ENCODE measurements around the gene PSMA6. TPM values are rescaled to one million over a fixed set of nuclear protein-coding genes. Genes with fewer than 3 reads are reported as not detected.
"Not testable (repeated sequence)": the region's sequence is repeated elsewhere in the genome, so short reads cannot be mapped to it uniquely, and the experiment has no call there.

Gene PSMA6
- total RNA-seq, 1 donor from 2014 or later, result 225 TPM

GRCh38 chr14:35252451-35252868 is 39.7 kb upstream of the PSMA6 start:
- no peaks in the 10 kb centered on the region for H3K27me3 ChIP-seq (ENCODE audit: insufficient read depth, low read length)
- Mint-ChIP-seq H3K9me3 (ENCODE audit: unreplicated experiment) (no peaks in the 10 kb centered on the region), H3K27me3 (ENCODE audit: low read depth, unreplicated experiment) (no peaks in the 10 kb centered on the region), H3K4me1 (ENCODE audit: low read depth, unreplicated experiment) (peaks cover 8% of the 10 kb centered on the region), H3K36me3 (ENCODE audit: low read depth, unreplicated experiment) (peaks cover 11% of the 10 kb centered on the region), H3K4me3 (ENCODE audit: unreplicated experiment) (no peak overlapping the region), H3K27ac (ENCODE audit: unreplicated experiment) (no peak overlapping the region)
- H3K4me2 ChIP-seq (ENCODE audit: low read length), result no peak overlapping the region
- TF ChIP-seq, protein P1, sequence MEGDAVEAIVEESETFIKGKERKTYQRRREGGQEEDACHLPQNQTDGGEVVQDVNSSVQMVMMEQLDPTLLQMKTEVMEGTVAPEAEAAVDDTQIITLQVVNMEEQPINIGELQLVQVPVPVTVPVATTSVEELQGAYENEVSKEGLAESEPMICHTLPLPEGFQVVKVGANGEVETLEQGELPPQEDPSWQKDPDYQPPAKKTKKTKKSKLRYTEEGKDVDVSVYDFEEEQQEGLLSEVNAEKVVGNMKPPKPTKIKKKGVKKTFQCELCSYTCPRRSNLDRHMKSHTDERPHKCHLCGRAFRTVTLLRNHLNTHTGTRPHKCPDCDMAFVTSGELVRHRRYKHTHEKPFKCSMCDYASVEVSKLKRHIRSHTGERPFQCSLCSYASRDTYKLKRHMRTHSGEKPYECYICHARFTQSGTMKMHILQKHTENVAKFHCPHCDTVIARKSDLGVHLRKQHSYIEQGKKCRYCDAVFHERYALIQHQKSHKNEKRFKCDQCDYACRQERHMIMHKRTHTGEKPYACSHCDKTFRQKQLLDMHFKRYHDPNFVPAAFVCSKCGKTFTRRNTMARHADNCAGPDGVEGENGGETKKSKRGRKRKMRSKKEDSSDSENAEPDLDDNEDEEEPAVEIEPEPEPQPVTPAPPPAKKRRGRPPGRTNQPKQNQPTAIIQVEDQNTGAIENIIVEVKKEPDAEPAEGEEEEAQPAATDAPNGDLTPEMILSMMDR (IDR thresholded peaks at IDR 0.05; ENCODE audit: insufficient read depth, low read depth, low read length), result no peak
- no peak for TF ChIP-seq EZH2 (IDR thresholded peaks at IDR 0.05; ENCODE audit: insufficient read depth, low read length)
- H3K9me3 ChIP-seq (ENCODE audit: insufficient read depth, low read depth, low read length), result no peaks in the 10 kb centered on the region
- no peak overlapping the region for H3K9ac ChIP-seq (ENCODE audit: low read length)
- H2AFZ ChIP-seq (ENCODE audit: low read depth, low read length), result no peak overlapping the region
- H3K36me3 ChIP-seq (ENCODE audit: insufficient read depth, low read length), result no peaks in the 10 kb centered on the region
- H4K20me1 ChIP-seq (ENCODE audit: insufficient read depth, low read length), result no peaks in the 10 kb centered on the region
- no peaks in the 10 kb centered on the region for H3K4me1 ChIP-seq (ENCODE audit: insufficient read depth, low read length)
- no peaks in the 10 kb centered on the region for H3K79me2 ChIP-seq (ENCODE audit: insufficient read depth, low read length)
- DNase-seq (ENCODE audit: low read depth) (no peak), FAIRE-seq (no peak)
- no peak overlapping the region for H3K27ac ChIP-seq (ENCODE audit: low read depth, low read length)
- no peak overlapping the region for H3K4me3 ChIP-seq (ENCODE audit: insufficient read depth, low read depth, low read length)

- not testable (repeated sequence) for H3K4me3 Mint-ChIP-seq (ENCODE audit: unreplicated experiment); H3K4me1 Mint-ChIP-seq (ENCODE audit: low read depth, unreplicated experiment); H3K79me2 ChIP-seq (ENCODE audit: insufficient read depth, low read length); H2AFZ ChIP-seq (ENCODE audit: low read depth, low read length); H4K20me1 ChIP-seq (ENCODE audit: insufficient read depth, low read length); H3K36me3 ChIP-seq (ENCODE audit: insufficient read depth, low read length); H3K27ac Mint-ChIP-seq (ENCODE audit: unreplicated experiment); FAIRE-seq; H3K27me3 Mint-ChIP-seq (ENCODE audit: low read depth, unreplicated experiment); H3K9me3 Mint-ChIP-seq (ENCODE audit: unreplicated experiment); H3K9me3 ChIP-seq (ENCODE audit: insufficient read depth, low read depth, low read length); H3K4me3 ChIP-seq (ENCODE audit: insufficient read depth, low read depth, low read length); H3K4me1 ChIP-seq (ENCODE audit: insufficient read depth, low read length); DNase-seq (ENCODE audit: low read depth); H3K27me3 ChIP-seq (ENCODE audit: insufficient read depth, low read length); H3K4me2 ChIP-seq (ENCODE audit: low read length); H3K27ac ChIP-seq (ENCODE audit: low read depth, low read length); H3K9ac ChIP-seq (ENCODE audit: low read length)
- peaks cover 11% of the 10 kb centered on the region for H3K36me3 Mint-ChIP-seq (ENCODE audit: low read depth, unreplicated experiment)
Measured at GRCh38 chr14:35253056-35253455, 39.1 kb upstream of the PSMA6 start.

DNA sequence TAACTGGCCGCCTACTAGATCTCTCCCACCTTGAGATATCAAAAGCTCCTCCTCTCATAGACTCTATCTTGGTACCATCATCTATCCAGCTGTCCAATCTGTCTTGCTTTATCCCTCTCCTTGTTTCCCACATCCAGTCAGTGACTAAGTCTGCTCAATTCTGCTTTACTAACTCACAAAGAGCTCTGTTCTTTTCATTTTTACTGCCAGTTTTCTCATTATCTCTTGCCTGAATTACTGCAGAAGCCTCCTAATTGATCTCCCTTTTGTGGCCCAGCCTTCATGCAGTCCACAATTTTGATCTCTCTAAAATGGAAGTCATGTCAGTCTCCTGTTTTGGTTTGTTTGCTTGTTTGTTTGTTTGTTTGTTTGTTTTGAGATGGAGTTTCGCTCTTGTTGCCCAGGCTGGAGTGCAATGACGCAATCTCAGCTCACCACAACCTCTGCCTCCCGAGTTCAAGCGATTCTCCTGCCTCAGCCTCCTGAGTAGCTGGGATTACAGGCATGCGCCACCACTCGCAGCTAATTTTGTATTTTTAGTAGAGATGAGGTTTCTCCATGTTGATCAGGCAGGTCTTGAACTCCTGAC is 38.1 kb upstream of the PSMA6 start:
- H3K27ac Mint-ChIP-seq (ENCODE audit: unreplicated experiment); H3K9ac ChIP-seq (ENCODE audit: low read length); H3K4me3 ChIP-seq (ENCODE audit: insufficient read depth, low read depth, low read length); H4K20me1 ChIP-seq (ENCODE audit: insufficient read depth, low read length); H3K4me1 Mint-ChIP-seq (ENCODE audit: low read depth, unreplicated experiment); FAIRE-seq; H3K27me3 Mint-ChIP-seq (ENCODE audit: low read depth, unreplicated experiment); H3K27me3 ChIP-seq (ENCODE audit: insufficient read depth, low read length); H3K9me3 ChIP-seq (ENCODE audit: insufficient read depth, low read depth, low read length); H3K4me2 ChIP-seq (ENCODE audit: low read length); H3K79me2 ChIP-seq (ENCODE audit: insufficient read depth, low read length); H3K27ac ChIP-seq (ENCODE audit: low read depth, low read length); H3K36me3 ChIP-seq (ENCODE audit: insufficient read depth, low read length); DNase-seq (ENCODE audit: low read depth); H3K4me3 Mint-ChIP-seq (ENCODE audit: unreplicated experiment); H3K9me3 Mint-ChIP-seq (ENCODE audit: unreplicated experiment); H3K4me1 ChIP-seq (ENCODE audit: insufficient read depth, low read length); H2AFZ ChIP-seq (ENCODE audit: low read depth, low read length): not testable (repeated sequence)
- H3K36me3 Mint-ChIP-seq (ENCODE audit: low read depth, unreplicated experiment), result peaks cover 11% of the 10 kb centered on the region
